Chondrocyte (in vitro differentiated cells): Measurements from ENCODE around the gene SPSB4. TPM values are rescaled to one million over a fixed set of nuclear protein-coding genes. Genes with fewer than 3 reads are reported as not detected.

Experiments
- DNase-seq: peaks from one replicate; pipeline ENCODE4 v3.0.0; 2021; ENCODE audit warnings: mixed read lengths, low spot score
- H3K27ac Mint-ChIP-seq: one replicate; pipeline ENCODE4 v1.8.0; 2021; ENCODE audit warnings: mild to moderate bottlenecking, moderate library complexity, mixed read lengths; ENCODE audit not compliant: unreplicated experiment
- H3K27me3 Mint-ChIP-seq: 2 replicates; pipeline ENCODE4 v1.8.0; 2021; ENCODE audit warnings: low read depth, mixed read lengths
- H3K36me3 Mint-ChIP-seq: 2 replicates; pipeline ENCODE4 v1.8.0; 2021; ENCODE audit warnings: low read depth, mixed read lengths
- H3K4me1 Mint-ChIP-seq: 2 replicates; pipeline ENCODE4 v1.8.0; 2021; ENCODE audit warnings: low read depth, mild to moderate bottlenecking, mixed read lengths
- H3K4me3 Mint-ChIP-seq: one replicate; pipeline ENCODE4 v1.8.0; 2021; ENCODE audit warnings: mild to moderate bottlenecking, moderate library complexity, mixed read lengths; ENCODE audit not compliant: unreplicated experiment
- H3K9me3 Mint-ChIP-seq: 2 replicates; pipeline ENCODE4 v1.8.0; 2021; ENCODE audit warnings: low read depth, mixed read lengths
- CTCF ChIP-seq: fragments of 200-600 bp; sonication (generic); IDR thresholded peaks from 2 replicates; pipeline ENCODE4 v1.5.0; 2021; ENCODE audit warnings: antibody characterized with exemption, mild to moderate bottlenecking, moderate library complexity
- total RNA-seq: library from RNA; stranded (reverse); gene quantifications from 3 replicates; pipeline ENCODE4 v1.2.1, GENCODE V29; 2021

The SPSB4 gene
- total RNA-seq, 1 donor from 2014 or later: 1.9 TPM

DNA sequence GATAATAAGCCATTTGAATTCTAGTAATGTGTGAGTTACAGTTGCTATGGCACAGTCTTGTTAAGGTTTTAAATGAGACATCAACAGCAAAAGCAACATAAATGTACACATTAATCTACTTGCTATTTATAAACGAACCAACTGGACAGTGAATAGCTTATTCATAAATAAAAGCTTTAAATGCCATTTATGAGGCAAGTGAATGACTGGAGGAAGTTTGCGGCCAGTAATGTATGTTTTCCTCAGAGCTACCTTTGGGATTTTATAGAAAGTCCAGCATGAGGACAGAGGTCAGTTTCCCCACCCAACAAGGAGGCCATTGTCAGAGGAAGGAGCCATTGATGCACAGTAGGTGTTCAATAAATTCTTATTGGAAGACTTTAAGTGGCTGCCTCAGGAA is 132.5 kb downstream of the SPSB4 start:
- no peak for DNase-seq

DNA sequence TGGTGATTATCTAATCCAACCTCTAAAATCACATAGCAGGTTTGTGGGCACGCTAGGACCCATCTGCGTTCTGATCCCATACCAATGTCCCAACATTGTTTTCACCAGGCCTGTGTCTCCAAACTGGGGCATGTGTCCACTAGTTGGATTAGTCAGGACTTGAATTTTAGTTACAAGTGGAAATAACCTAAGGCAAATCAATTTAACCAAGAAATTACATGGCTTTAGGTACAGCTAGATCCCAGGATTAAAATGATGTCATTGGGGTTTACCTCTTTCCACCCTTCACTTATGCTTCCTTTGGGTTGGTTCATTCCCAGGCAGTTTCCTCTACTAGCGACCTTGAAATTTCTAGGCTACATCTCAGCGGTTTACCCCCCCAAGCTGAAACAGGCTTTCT is 133.3 kb downstream of the SPSB4 start:
- Mint-ChIP-seq H3K4me1 (no peaks in the 10 kb centered on the region), H3K9me3 (peaks cover 15% of the 10 kb centered on the region)

More for the DNA sequence above, 132.5 kb downstream of the SPSB4 start:
- H3K4me1 Mint-ChIP-seq: no peaks in the 10 kb centered on the region
- H3K4me3 Mint-ChIP-seq: no peak overlapping the region
- peaks cover 19% of the 10 kb centered on the region for H3K9me3 Mint-ChIP-seq
- H3K27ac Mint-ChIP-seq: no peak overlapping the region
- H3K27me3 Mint-ChIP-seq: peaks cover 9% of the 10 kb centered on the region
- peaks cover 5% of the 10 kb centered on the region for H3K36me3 Mint-ChIP-seq
- no peak for TF ChIP-seq CTCF

DNA sequence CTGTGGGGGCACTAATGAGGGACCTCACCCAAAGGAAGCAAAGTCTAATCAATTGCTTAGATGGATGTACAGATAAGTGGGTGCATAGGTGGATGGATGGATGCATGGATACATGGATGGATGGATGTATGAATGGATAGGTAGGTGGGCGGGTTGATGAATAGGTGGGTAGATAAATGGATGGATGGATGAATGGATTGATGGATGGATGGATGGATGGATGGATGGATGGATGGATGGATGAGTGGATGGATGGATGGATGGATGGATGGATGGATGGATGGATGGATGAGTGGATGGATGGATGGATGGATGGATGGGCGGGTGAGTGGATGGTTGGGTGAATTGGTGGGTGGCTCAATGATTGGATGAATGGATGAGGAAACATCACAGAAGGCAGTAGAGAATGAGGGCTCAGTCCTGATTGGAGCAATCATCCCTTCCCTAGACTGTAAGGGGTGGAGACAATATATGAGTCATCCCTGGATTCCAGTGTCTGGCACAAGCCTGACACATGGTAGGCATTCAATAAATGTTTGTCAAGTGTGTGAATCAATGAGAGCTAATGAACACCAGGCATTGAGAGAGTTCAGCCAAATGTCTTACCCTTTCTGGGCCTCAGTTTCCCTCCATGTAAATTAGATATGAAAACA is 140.1 kb downstream of the SPSB4 start:
- Mint-ChIP-seq H3K4me1 (peaks cover 7% of the 10 kb centered on the region), H3K9me3 (peaks cover 6% of the 10 kb centered on the region), H3K4me3 (no peak overlapping the region), H3K27me3 (peaks cover 10% of the 10 kb centered on the region), H3K27ac (no peak overlapping the region), H3K36me3 (peaks cover 2% of the 10 kb centered on the region)
- DNase-seq: no peak
- no peak for TF ChIP-seq CTCF

More for the DNA sequence above, 133.3 kb downstream of the SPSB4 start:
- Mint-ChIP-seq H3K27ac (no peak overlapping the region), H3K27me3 (peaks cover 9% of the 10 kb centered on the region), H3K36me3 (peaks cover 5% of the 10 kb centered on the region), H3K4me3 (no peak overlapping the region)
- TF ChIP-seq CTCF: no peak
- no peak for DNase-seq

DNA sequence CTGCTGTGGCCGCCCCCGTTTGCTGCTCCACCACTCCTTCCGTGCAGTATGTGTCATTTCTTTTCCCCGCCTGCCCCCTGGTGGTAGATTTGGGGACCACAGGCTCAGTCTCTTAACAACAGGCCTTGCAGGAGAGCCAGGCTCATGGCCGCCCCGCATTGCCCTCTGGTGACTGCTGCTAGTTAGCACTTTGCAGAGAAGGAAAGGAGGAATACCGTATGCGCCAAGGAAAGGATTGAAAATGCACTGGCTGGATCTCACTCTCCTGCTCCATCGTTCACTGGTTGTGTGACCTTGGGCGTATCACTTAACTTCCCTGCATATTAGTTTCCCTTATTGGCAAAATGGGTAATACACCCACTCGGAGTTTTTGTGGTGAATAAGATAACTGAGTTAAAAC is 141.2 kb downstream of the SPSB4 start:
- peak; percentile 97 for DNase-seq
- Mint-ChIP-seq H3K4me1 (peaks cover 7% of the 10 kb centered on the region), H3K27ac (no peak overlapping the region), H3K36me3 (peaks cover 9% of the 10 kb centered on the region), H3K27me3 (peaks cover 19% of the 10 kb centered on the region), H3K4me3 (no peak overlapping the region), H3K9me3 (peaks cover 17% of the 10 kb centered on the region)
- peak; percentile 99 for TF ChIP-seq CTCF

DNA sequence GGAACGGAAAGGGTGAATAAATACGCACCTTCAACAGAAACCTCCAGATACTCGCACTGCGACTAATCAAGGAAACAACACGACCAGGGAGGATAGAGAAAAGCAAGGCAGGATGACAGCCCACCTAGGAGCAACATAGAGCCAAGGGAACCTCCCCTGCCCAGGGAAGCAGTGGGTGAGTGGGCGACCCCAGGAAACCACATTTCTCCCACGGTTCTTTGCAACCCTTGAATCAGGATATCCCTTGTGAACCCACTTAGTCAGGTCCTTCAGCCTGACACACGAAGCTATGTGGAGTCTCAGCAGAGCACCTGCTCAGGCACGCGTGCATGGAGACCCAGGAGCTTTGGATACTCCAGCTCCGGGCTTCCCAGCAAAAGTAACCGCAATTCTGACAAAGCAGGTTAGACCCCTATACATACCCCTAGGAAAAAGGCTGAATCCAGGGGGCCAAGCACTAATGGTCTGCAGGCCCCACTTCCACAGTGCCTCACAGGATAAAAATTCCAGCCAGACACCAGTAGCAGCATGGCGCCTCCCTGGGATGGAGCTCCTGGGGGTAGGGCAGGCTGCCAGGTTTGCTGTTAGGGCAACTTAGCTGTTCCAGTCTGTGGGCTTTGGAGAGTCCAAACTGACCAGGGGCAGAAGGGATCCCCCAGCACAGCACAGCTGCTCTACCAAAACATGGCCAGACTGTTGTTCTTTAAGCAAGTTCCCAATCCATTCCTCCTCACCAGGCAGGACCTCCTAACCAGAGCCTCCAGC is 142.1 kb downstream of the SPSB4 start:
- TF ChIP-seq CTCF: no peak
- Mint-ChIP-seq H3K27me3 (peaks cover 26% of the 10 kb centered on the region), H3K27ac (no peak overlapping the region), H3K36me3 (peaks cover 13% of the 10 kb centered on the region), H3K4me3 (no peak overlapping the region), H3K9me3 (peaks cover 21% of the 10 kb centered on the region), H3K4me1 (peaks cover 7% of the 10 kb centered on the region)
- DNase-seq: no peak

Other genes with a start within 250 kb of the SPSB4 start
- 46.7 to 59.1 TPM (median 58.6 TPM) in 3 replicates for gene SLC25A36, start 109.5 kb upstream of the SPSB4 start, total RNA-seq
- 36.0 to 71.6 TPM (median 40.2 TPM) in 3 replicates for gene PXYLP1, start 180.5 kb downstream of the SPSB4 start, total RNA-seq